Neuronal stem cell (in vitro differentiated cells): ENCODE measurements around the gene SHTN1.

Source experiments
- DNase-seq: peaks from one replicate; pipeline ENCODE4 v3.0.0-alpha.2; 2013; ENCODE audit warnings: low spot score
- H2AFZ ChIP-seq: one replicate; pipeline ENCODE4 v1.6.1; 2013; ENCODE audit warnings: mild to moderate bottlenecking, low read length, inconsistent platforms
- H2AK5ac ChIP-seq: 2 replicates; pipeline ENCODE4 v1.6.1; 2013; ENCODE audit warnings: low read depth, mild to moderate bottlenecking, inconsistent platforms, low read length, moderate library complexity, mixed read lengths
- H2BK120ac ChIP-seq: 2 replicates; pipeline ENCODE4 v1.6.1; 2013; ENCODE audit warnings: low read depth, mild to moderate bottlenecking, inconsistent platforms, low read length, moderate library complexity, mixed read lengths
- H2BK12ac ChIP-seq: one replicate; pipeline ENCODE4 v1.6.1; 2013; ENCODE audit warnings: low read length, inconsistent platforms
- H2BK15ac ChIP-seq: 2 replicates; pipeline ENCODE4 v1.6.1; 2013; ENCODE audit warnings: mild to moderate bottlenecking, low read length, inconsistent platforms, mixed read lengths
- H2BK5ac ChIP-seq: one replicate; pipeline ENCODE4 v1.6.1; 2013; ENCODE audit warnings: inconsistent platforms, mild to moderate bottlenecking, low read length, moderate library complexity
- H3K14ac ChIP-seq: one replicate; pipeline ENCODE4 v1.6.1; 2013; ENCODE audit warnings: low read length, inconsistent platforms
- H3K18ac ChIP-seq: 2 replicates; pipeline ENCODE4 v1.6.1; 2013; ENCODE audit warnings: low read length, inconsistent platforms
- H3K23ac ChIP-seq: 2 replicates; pipeline ENCODE4 v1.6.1; 2013; ENCODE audit warnings: low read depth, mild to moderate bottlenecking, mixed read lengths, low read length, inconsistent platforms; ENCODE audit not compliant: poor library complexity
- H3K27ac ChIP-seq: replicated peaks from 3 replicates; pipeline ENCODE4 v1.5.1; 2013; ENCODE audit warnings: low read length, inconsistent platforms
- H3K27me3 ChIP-seq, 3 experiments: 2 replicates each; pipeline ENCODE4 v1.6.1; 2013; ENCODE audit warnings: low read length in 3 of 3, mild to moderate bottlenecking in 2 of 3, inconsistent platforms in 1 of 3, low read depth in 1 of 3, mixed read lengths in 1 of 3, moderate library complexity in 1 of 3; ENCODE audit not compliant: control insufficient read depth in 3 of 3, insufficient read depth in 3 of 3
- H3K36me3 ChIP-seq, 2 donors: replicated peaks in 1 of 2; 2 replicates each; pipeline ENCODE4 v1.6.1; 2013; ENCODE audit warnings: low read length in 2 of 2; ENCODE audit not compliant: control insufficient read depth in 2 of 2, insufficient read depth in 2 of 2
- H3K4ac ChIP-seq: 2 replicates; pipeline ENCODE4 v1.6.1; 2013; ENCODE audit warnings: inconsistent platforms, mild to moderate bottlenecking, low read length, moderate library complexity
- H3K4me1 ChIP-seq, 2 donors: 1 replicate in 1 of 2; 2 replicates in 1 of 2; pipeline ENCODE4 v1.6.1; 2013; ENCODE audit warnings: low read length in 2 of 2, low read depth in 1 of 2; ENCODE audit not compliant: control insufficient read depth in 2 of 2, insufficient read depth in 1 of 2
- H3K4me2 ChIP-seq: one replicate; pipeline ENCODE4 v1.6.1; 2013; ENCODE audit warnings: mild to moderate bottlenecking, low read length, inconsistent platforms; ENCODE audit not compliant: insufficient read depth, poor library complexity, severe bottlenecking
- H3K4me3 ChIP-seq, 2 donors: 2 replicates each; pipeline ENCODE4 v1.5.1; 2013; ENCODE audit warnings: low read length in 2 of 2, mild to moderate bottlenecking in 2 of 2, inconsistent platforms in 1 of 2, moderate library complexity in 1 of 2
- H3K79me1 ChIP-seq: one replicate; pipeline ENCODE4 v1.6.1; 2013; ENCODE audit warnings: low read depth, mild to moderate bottlenecking, inconsistent platforms, low read length, moderate library complexity
- H3K9ac ChIP-seq: one replicate; pipeline ENCODE4 v1.6.1; 2013; ENCODE audit warnings: mild to moderate bottlenecking, low read depth, low read length, inconsistent platforms; ENCODE audit not compliant: poor library complexity
- H3K9me3 ChIP-seq, 2 donors: replicated peaks in 1 of 2; 2 replicates each; pipeline versions ENCODE3 to v1.6.1; 2013; ENCODE audit warnings: low read length in 2 of 2, mild to moderate bottlenecking in 2 of 2, inconsistent platforms in 1 of 2, low read depth in 1 of 2, mixed read lengths in 1 of 2, moderate library complexity in 1 of 2; ENCODE audit not compliant: control insufficient read depth in 2 of 2, insufficient read depth in 1 of 2
- H4K8ac ChIP-seq: one replicate; pipeline ENCODE4 v1.6.1; 2013; ENCODE audit warnings: low read depth, mild to moderate bottlenecking, inconsistent platforms, low read length, moderate library complexity
- H4K91ac ChIP-seq: one replicate; pipeline ENCODE4 v1.6.1; 2013; ENCODE audit warnings: low read length, low read depth, mild to moderate bottlenecking, inconsistent platforms; ENCODE audit not compliant: poor library complexity
- WGBS, 2 donors: extraction: QIAGEN DNeasy Blood & Tissue Kit; methylation state at CpG; one replicate each; pipeline ENCODE4 v1.1.7; 2013; ENCODE audit warnings: missing lambda C conversion rate in 2 of 2, mixed read lengths in 1 of 2; ENCODE audit not compliant: insufficient read length in 2 of 2, insufficient replicate concordance in 1 of 2; ENCODE audit errors: extremely low coverage in 2 of 2; 5-methylcytosine and 5-hydroxymethylcytosine counted together

Gene SHTN1

GRCh38 chr10:117003336-117003735 is 1.7 kb downstream of the SHTN1 start:
- no peak overlapping the region for H3K4ac ChIP-seq
- no CpG with 5 or more reads among the region's 6 CpGs for WGBS, 2 donors
- H3K27me3 ChIP-seq, result peaks cover 0 to 20% (median 0%) of the 10 kb centered on the region in 3 experiments
- H2AFZ ChIP-seq, result no peak overlapping the region
- H3K36me3 ChIP-seq, result no peaks in the 10 kb centered on the region
- H3K4me2 ChIP-seq, result no peak overlapping the region
- no peak overlapping the region for H4K8ac ChIP-seq
- no peak overlapping the region for H4K91ac ChIP-seq
- H3K23ac ChIP-seq, result no peak overlapping the region
- no peak overlapping the region for H3K27ac ChIP-seq
- H3K18ac ChIP-seq, result no peak overlapping the region
- no peak for DNase-seq
- H2BK5ac ChIP-seq, result no peak overlapping the region
- H3K4me1 ChIP-seq, result peaks cover 0 to 5% of the 10 kb centered on the region in 2 donors
- no peak overlapping the region for H3K14ac ChIP-seq
- H3K4me3 ChIP-seq, result no peak overlapping the region
- H3K9me3 ChIP-seq, result no peaks in the 10 kb centered on the region
- no peak overlapping the region for H2BK120ac ChIP-seq
- no peak overlapping the region for H2BK12ac ChIP-seq
- no peak overlapping the region for H2AK5ac ChIP-seq
- H3K9ac ChIP-seq, result no peak overlapping the region
- H3K79me1 ChIP-seq, result no peaks in the 10 kb centered on the region
- no peak overlapping the region for H2BK15ac ChIP-seq

- no peak overlapping the region for H4K8ac ChIP-seq
- H2BK5ac ChIP-seq, result no peak overlapping the region
- H3K79me1 ChIP-seq, result no peaks in the 10 kb centered on the region
- no peak overlapping the region for H3K23ac ChIP-seq
- H2BK120ac ChIP-seq, result no peak overlapping the region
- no peak overlapping the region for H3K4me2 ChIP-seq
- H3K18ac ChIP-seq, result no peak overlapping the region
- no peak overlapping the region for H3K27ac ChIP-seq
- H3K14ac ChIP-seq, result no peak overlapping the region
- peaks cover 0 to 20% (median 0%) of the 10 kb centered on the region in 3 experiments for H3K27me3 ChIP-seq
- no peaks in the 10 kb centered on the region for H3K36me3 ChIP-seq
- no peak overlapping the region for H3K4ac ChIP-seq
- H3K4me1 ChIP-seq, result peaks cover 0 to 5% of the 10 kb centered on the region in 2 donors
- no peaks in the 10 kb centered on the region for H3K9me3 ChIP-seq
- H4K91ac ChIP-seq, result no peak overlapping the region
- no peak overlapping the region for H3K4me3 ChIP-seq
- no peak overlapping the region for H2BK15ac ChIP-seq
- H3K9ac ChIP-seq, result no peak overlapping the region
- no peak for DNase-seq
- no peak overlapping the region for H2AFZ ChIP-seq
- no peak overlapping the region for H2AK5ac ChIP-seq
- H2BK12ac ChIP-seq, result no peak overlapping the region
These were observed 2.8 kb downstream of the SHTN1 start for GRCh38 chr10:117002206-117002605.

- no peak overlapping the region for H3K14ac ChIP-seq
- H3K4ac ChIP-seq, result no peak overlapping the region
- H3K4me2 ChIP-seq, result no peak overlapping the region
- no peak overlapping the region for H2BK5ac ChIP-seq
- H3K4me1 ChIP-seq, result peaks cover 0 to 5% of the 10 kb centered on the region in 2 donors
- no CpG with 5 or more reads among the region's 2 CpGs for WGBS, 2 donors
- H3K27ac ChIP-seq, result no peak overlapping the region
- H2BK15ac ChIP-seq, result no peak overlapping the region
- no peak overlapping the region for H4K91ac ChIP-seq
- H2BK120ac ChIP-seq, result no peak overlapping the region
- no peaks in the 10 kb centered on the region for H3K36me3 ChIP-seq
- H3K79me1 ChIP-seq, result no peaks in the 10 kb centered on the region
- no peak overlapping the region for H2BK12ac ChIP-seq
- no peak for DNase-seq
- peaks cover 0 to 17% (median 0%) of the 10 kb centered on the region in 3 experiments for H3K27me3 ChIP-seq
- H3K9ac ChIP-seq, result no peak overlapping the region
- H2AFZ ChIP-seq, result no peak overlapping the region
- H3K23ac ChIP-seq, result no peak overlapping the region
- no peak overlapping the region for H4K8ac ChIP-seq
- H3K4me3 ChIP-seq, result no peak overlapping the region
- H3K9me3 ChIP-seq, result no peaks in the 10 kb centered on the region
- H3K18ac ChIP-seq, result no peak overlapping the region
- no peak overlapping the region for H2AK5ac ChIP-seq
These were observed 3.8 kb downstream of the SHTN1 start for GRCh38 chr10:117001144-117001543.

GRCh38 chr10:117000580-117000979 is 4.4 kb downstream of the SHTN1 start:
- H3K4me2 ChIP-seq, result no peak overlapping the region
- H3K27ac ChIP-seq, result no peak overlapping the region
- DNase-seq, result no peak
- no peak overlapping the region for H2BK12ac ChIP-seq
- H2BK5ac ChIP-seq, result no peak overlapping the region
- H3K4me3 ChIP-seq, result no peak overlapping the region
- no peaks in the 10 kb centered on the region for H3K36me3 ChIP-seq
- H3K79me1 ChIP-seq, result no peaks in the 10 kb centered on the region
- no peak overlapping the region for H4K8ac ChIP-seq
- H3K23ac ChIP-seq, result no peak overlapping the region
- H3K18ac ChIP-seq, result no peak overlapping the region
- no peaks in the 10 kb centered on the region for H3K9me3 ChIP-seq
- no peak overlapping the region for H3K4ac ChIP-seq
- peaks cover 0 to 13% (median 0%) of the 10 kb centered on the region in 3 experiments for H3K27me3 ChIP-seq
- no peak overlapping the region for H3K14ac ChIP-seq
- no CpG with 5 or more reads among the region's 2 CpGs for WGBS, 2 donors
- H4K91ac ChIP-seq, result no peak overlapping the region
- H2AFZ ChIP-seq, result no peak overlapping the region
- no peak overlapping the region for H3K9ac ChIP-seq
- no peak overlapping the region for H2BK120ac ChIP-seq
- no peak overlapping the region for H2BK15ac ChIP-seq
- no peak overlapping the region for H2AK5ac ChIP-seq
- peaks cover 0 to 2% of the 10 kb centered on the region in 2 donors for H3K4me1 ChIP-seq
